GM23248 (cell line): ENCODE data around the gene OR5W2.

Experiments used
- EZH2 ChIP-seq: fragments of 200-600 bp; sonication (generic); IDR thresholded peaks from 2 replicates; pipeline ENCODE4 v1.6.1; 2018; ENCODE audit warnings: antibody characterized with exemption, mild to moderate bottlenecking; ENCODE audit not compliant: insufficient read depth, poor library complexity, severe bottlenecking
- EZH2phosphoT487 ChIP-seq: fragments of 200-600 bp; sonication (generic); IDR thresholded peaks from 2 replicates; pipeline ENCODE4 v1.6.1; 2018; ENCODE audit warnings: antibody characterized with exemption, moderate library complexity, mild to moderate bottlenecking, low read depth; ENCODE audit not compliant: insufficient read depth

- TF ChIP-seq EZH2 (no peak), EZH2phosphoT487 (no peak)
Measured at GRCh38 chr11:55895216-55895615, 19.2 kb downstream of the OR5W2 start.
